ENCODE data around the gene KRT26. TPM values are rescaled to one million over a fixed set of nuclear protein-coding genes. Genes with fewer than 3 reads are reported as not detected.

Gene KRT26
- total RNA-seq, 1 donor from 2014 or later, result not detected

DNA sequence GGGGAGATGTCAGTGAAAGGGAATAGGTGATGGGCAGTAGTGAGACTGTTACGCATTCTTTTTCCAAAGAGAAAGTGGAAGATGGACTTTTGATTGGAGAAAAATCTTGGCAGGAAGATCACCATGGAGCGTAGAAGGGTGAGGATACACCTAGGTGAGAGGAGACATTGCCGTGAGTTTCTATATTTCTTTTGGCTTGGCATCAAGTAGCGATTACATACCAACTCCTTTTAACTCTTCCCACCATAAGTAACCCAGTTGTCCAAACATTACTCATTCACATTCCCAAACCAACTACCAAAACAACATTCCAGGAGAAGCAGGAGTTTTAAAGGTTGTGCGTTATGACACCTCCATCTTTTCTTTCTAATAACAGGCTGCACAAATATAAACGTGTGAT lies 38.5 kb upstream of the KRT26 start:
- H3K36me3 Mint-ChIP-seq (ENCODE audit: low read depth), result no peaks in the 10 kb centered on the region
- no peak for DNase-seq (ENCODE audit: low spot score)
- H3K4me3 Mint-ChIP-seq (ENCODE audit: low read depth), result no peak overlapping the region
- H3K4me1 Mint-ChIP-seq (ENCODE audit: low read depth), result no peaks in the 10 kb centered on the region
- intact Hi-C loops (cut with micrococcal nuclease), result no loop called here
- peaks cover 62% of the 10 kb centered on the region for H3K27me3 Mint-ChIP-seq (ENCODE audit: low read depth)
- H3K27ac Mint-ChIP-seq, result no peak overlapping the region
- H3K9me3 Mint-ChIP-seq, result peaks cover 5% of the 10 kb centered on the region

DNA sequence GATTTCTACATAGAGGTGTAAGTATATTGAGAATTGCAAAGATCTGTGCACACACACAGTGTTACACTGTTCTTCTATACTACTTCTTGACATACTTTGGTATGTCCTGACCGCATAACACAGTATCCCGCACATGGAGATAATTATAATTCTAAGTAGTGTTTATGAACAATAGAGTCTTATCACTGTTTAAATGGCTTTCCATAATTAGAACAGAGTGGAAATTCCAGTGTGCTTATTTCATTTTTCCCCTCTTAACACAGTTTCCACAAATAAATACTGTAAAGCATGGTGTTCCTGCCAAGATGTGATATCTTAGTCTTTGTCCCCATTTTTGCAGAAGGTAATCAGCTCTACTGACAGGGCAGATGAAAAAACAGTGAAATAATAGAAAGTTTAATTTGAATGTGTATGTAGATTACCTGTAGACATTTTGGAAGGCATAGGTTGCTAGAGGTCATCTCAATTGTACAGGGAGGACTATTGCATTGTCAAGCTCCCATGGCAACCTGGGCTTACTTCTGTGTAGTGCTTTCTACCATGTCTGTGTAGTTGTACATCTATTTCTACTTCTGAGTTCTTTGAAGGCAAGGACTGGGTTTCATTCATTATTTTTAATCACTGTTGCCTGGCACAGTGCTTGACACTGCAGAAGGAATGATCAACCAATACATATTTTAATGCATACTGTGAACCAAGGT lies 37.9 kb upstream of the KRT26 start:
- Mint-ChIP-seq H3K27ac (no peak overlapping the region), H3K36me3 (ENCODE audit: low read depth) (no peaks in the 10 kb centered on the region), H3K4me3 (ENCODE audit: low read depth) (no peak overlapping the region), H3K9me3 (peaks cover 5% of the 10 kb centered on the region), H3K27me3 (ENCODE audit: low read depth) (peaks cover 68% of the 10 kb centered on the region), H3K4me1 (ENCODE audit: low read depth) (no peaks in the 10 kb centered on the region)
- no peak for DNase-seq (ENCODE audit: low spot score)
- intact Hi-C loops (cut with micrococcal nuclease), result no loop called here

DNA sequence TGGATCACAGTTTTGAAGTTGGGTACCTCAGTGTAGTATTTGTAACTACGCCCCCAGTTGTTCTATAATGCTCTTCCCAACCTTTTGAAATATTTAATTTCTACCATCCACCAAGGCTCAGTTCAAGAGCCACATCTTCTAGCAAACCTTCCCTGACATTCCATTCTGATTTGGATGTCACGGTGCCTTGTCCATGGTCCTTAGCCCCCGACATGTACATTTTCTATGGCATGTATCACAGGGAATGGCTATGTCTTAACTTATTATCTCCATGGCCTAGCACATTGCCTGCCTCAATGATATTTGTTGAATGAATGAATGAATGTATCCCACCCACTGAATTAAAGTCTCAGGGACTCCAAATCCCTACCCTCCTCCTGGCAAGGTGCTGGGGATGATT lies 34.1 kb upstream of the KRT26 start:
- H3K4me3 Mint-ChIP-seq (ENCODE audit: low read depth), result no peak overlapping the region
- no peak for DNase-seq (ENCODE audit: low spot score)
- no peaks in the 10 kb centered on the region for H3K9me3 Mint-ChIP-seq
- intact Hi-C loops (cut with micrococcal nuclease), result no loop called here
- H3K4me1 Mint-ChIP-seq (ENCODE audit: low read depth), result peaks cover 3% of the 10 kb centered on the region
- H3K36me3 Mint-ChIP-seq (ENCODE audit: low read depth), result no peaks in the 10 kb centered on the region
- H3K27me3 Mint-ChIP-seq (ENCODE audit: low read depth), result peaks cover 47% of the 10 kb centered on the region
- H3K27ac Mint-ChIP-seq, result no peak overlapping the region

GRCh38 chr17:40803617-40804082 lies 31.6 kb upstream of the KRT26 start:
- Mint-ChIP-seq H3K4me3 (ENCODE audit: low read depth) (no peak overlapping the region), H3K9me3 (no peaks in the 10 kb centered on the region), H3K27ac (no peak overlapping the region), H3K27me3 (ENCODE audit: low read depth) (peaks cover 36% of the 10 kb centered on the region), H3K4me1 (ENCODE audit: low read depth) (peaks cover 3% of the 10 kb centered on the region), H3K36me3 (ENCODE audit: low read depth) (no peaks in the 10 kb centered on the region)
- DNase-seq (ENCODE audit: low spot score), result peak; percentile 62
- intact Hi-C loops (cut with micrococcal nuclease), result loop anchor here (5.0 kb wide), 1 partner anchor 859 kb away; no protein-coding TSS in a partner anchor

- H3K36me3 Mint-ChIP-seq (ENCODE audit: low read depth), result no peaks in the 10 kb centered on the region
- H3K4me3 Mint-ChIP-seq (ENCODE audit: low read depth), result no peak overlapping the region
- no peak overlapping the region for H3K27ac Mint-ChIP-seq
- intact Hi-C loops (cut with micrococcal nuclease), result loop anchor here (5.0 kb wide), 1 partner anchor 861 kb away; no protein-coding TSS in a partner anchor
- H3K4me1 Mint-ChIP-seq (ENCODE audit: low read depth), result peaks cover 3% of the 10 kb centered on the region
- no peaks in the 10 kb centered on the region for H3K9me3 Mint-ChIP-seq
- no peak for DNase-seq (ENCODE audit: low spot score)
- peaks cover 33% of the 10 kb centered on the region for H3K27me3 Mint-ChIP-seq (ENCODE audit: low read depth)
These were observed 29.2 kb upstream of the KRT26 start for GRCh38 chr17:40801157-40801556.

DNA sequence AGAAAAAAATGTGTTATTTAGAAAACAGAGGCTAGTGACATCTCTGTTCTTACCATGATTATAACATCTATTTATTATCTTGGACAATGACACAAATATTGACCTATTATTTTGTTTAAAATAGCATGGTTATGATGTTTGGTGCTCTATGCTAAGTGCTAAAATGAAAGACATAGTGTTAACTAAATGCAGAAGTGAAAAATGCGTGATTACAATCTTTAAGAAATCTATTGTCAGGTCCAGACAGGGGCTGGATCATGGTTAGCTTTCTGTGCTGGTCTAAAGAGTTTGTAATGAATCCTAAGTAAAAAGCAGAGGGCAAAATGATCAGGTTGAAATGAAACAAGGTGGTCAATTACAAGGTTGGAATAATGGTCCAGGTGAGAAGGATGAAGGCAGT lies 28.4 kb upstream of the KRT26 start:
- intact Hi-C loops (cut with micrococcal nuclease), result loop anchor here (5.0 kb wide), 1 partner anchor 862 kb away; no protein-coding TSS in a partner anchor
- peaks cover 3% of the 10 kb centered on the region for H3K4me1 Mint-ChIP-seq (ENCODE audit: low read depth)
- H3K27ac Mint-ChIP-seq, result no peak overlapping the region
- no peak for DNase-seq (ENCODE audit: low spot score)
- H3K4me3 Mint-ChIP-seq (ENCODE audit: low read depth), result no peak overlapping the region
- no peaks in the 10 kb centered on the region for H3K36me3 Mint-ChIP-seq (ENCODE audit: low read depth)
- H3K27me3 Mint-ChIP-seq (ENCODE audit: low read depth), result peaks cover 33% of the 10 kb centered on the region
- H3K9me3 Mint-ChIP-seq, result no peaks in the 10 kb centered on the region

DNA sequence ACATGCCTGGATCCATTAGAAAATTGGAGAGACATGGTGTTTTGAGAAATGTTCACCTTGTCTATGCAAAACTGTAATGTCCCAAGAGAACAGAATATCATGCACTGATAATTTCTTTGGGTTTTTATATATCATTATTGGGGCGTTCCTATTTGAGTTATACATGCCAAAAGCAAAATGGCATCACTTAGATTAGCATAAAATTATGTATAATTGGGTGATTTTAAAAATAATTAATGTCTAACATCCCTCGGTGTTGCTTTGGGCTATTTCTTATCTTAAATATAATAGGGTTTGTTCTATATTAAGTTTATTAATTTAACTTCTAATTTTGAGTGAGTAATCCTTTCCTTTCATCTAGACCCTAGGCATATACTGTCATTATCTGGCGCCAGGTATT lies 27.9 kb upstream of the KRT26 start, which contains the start of gene KRT28:
Gene KRT28 (minus strand): TSS at position 101 of the 400 bp plus-strand sequence. CDS start 66 bp downstream, at position 35.
- intact Hi-C loops (cut with micrococcal nuclease), result loop anchor here (5.0 to 10.0 kb wide), 2 partner anchors 445 to 862 kb away; no protein-coding TSS in a partner anchor
- H3K27ac Mint-ChIP-seq, result no peak within 1 kb of the TSS
- no peak for DNase-seq (ENCODE audit: low spot score)
- H3K36me3 Mint-ChIP-seq (ENCODE audit: low read depth), result no peaks in the 10 kb centered on the region
- H3K4me1 Mint-ChIP-seq (ENCODE audit: low read depth), result peaks cover 3% of the 10 kb centered on the region
- H3K9me3 Mint-ChIP-seq, result no peaks in the 10 kb centered on the region
- peaks cover 31% of the 10 kb centered on the region for H3K27me3 Mint-ChIP-seq (ENCODE audit: low read depth)
- no peak within 1 kb of the TSS for H3K4me3 Mint-ChIP-seq (ENCODE audit: low read depth)

GRCh38 chr17:40796846-40797245 lies 24.8 kb upstream of the KRT26 start:
- H3K9me3 Mint-ChIP-seq, result no peaks in the 10 kb centered on the region
- H3K27me3 Mint-ChIP-seq (ENCODE audit: low read depth), result peaks cover 34% of the 10 kb centered on the region
- DNase-seq (ENCODE audit: low spot score), result no peak
- no peak overlapping the region for H3K27ac Mint-ChIP-seq
- H3K4me1 Mint-ChIP-seq (ENCODE audit: low read depth), result no peaks in the 10 kb centered on the region
- no peak overlapping the region for H3K4me3 Mint-ChIP-seq (ENCODE audit: low read depth)
- intact Hi-C loops (cut with micrococcal nuclease), result loop anchor here (10.0 kb wide), 1 partner anchor 442 kb away; no protein-coding TSS in a partner anchor
- no peaks in the 10 kb centered on the region for H3K36me3 Mint-ChIP-seq (ENCODE audit: low read depth)

- H3K36me3 Mint-ChIP-seq (ENCODE audit: low read depth), result no peaks in the 10 kb centered on the region
- H3K9me3 Mint-ChIP-seq, result no peaks in the 10 kb centered on the region
- intact Hi-C loops (cut with micrococcal nuclease), result loop anchor here (10.0 kb wide), 1 partner anchor 440 kb away; no protein-coding TSS in a partner anchor
- no peak for DNase-seq (ENCODE audit: low spot score)
- H3K4me3 Mint-ChIP-seq (ENCODE audit: low read depth), result no peak overlapping the region
- H3K27ac Mint-ChIP-seq, result no peak overlapping the region
- H3K4me1 Mint-ChIP-seq (ENCODE audit: low read depth), result no peaks in the 10 kb centered on the region
- peaks cover 34% of the 10 kb centered on the region for H3K27me3 Mint-ChIP-seq (ENCODE audit: low read depth)
These were observed 23.1 kb upstream of the KRT26 start for GRCh38 chr17:40795019-40795667.

DNA sequence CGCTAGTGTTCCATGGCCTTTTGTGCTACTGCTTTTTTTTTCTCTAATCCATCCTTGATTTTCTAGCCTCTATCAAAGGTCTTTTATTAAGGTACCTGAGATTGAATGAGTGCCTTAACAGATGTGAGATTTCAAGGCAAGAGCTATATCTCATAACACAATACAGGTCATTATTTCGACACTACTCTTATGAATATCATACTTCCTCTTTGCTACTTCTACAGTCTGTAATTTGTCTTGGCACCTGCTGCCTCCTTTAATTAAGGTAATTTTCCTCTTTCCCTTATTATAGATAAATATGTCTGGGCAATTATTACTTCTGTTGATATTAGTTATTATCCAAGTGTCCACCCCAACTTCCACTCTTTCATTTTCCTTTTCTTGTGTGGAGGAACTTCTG lies 22.5 kb upstream of the KRT26 start:
- no peak overlapping the region for H3K4me3 Mint-ChIP-seq (ENCODE audit: low read depth)

DNA sequence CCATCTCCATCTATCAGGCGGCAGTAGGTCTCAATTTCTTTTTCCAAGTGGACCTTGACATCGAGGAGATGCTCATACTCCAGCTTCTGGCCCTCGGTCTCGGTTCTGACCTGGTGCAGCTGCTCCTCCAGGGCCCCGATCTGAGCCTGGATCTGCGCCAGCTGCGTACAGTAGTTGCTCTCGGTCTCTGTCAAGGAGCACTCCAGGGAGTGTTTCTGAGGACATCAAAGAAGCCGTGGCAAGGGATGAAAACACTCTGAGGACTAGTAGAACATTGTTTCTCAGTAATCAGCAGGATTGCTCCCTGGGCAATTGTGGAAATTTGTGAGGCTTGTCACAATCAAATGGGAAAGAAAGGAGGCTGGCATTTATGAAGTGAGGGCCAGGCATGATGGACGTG lies 21.8 kb upstream of the KRT26 start:
- H3K27me3 Mint-ChIP-seq (ENCODE audit: low read depth), result peaks cover 31% of the 10 kb centered on the region
- intact Hi-C loops (cut with micrococcal nuclease), result loop anchor here (5.0 to 10.0 kb wide), 2 partner anchors 172 to 439 kb away; no protein-coding TSS in a partner anchor
- H3K4me3 Mint-ChIP-seq (ENCODE audit: low read depth), result no peak overlapping the region
- no peak for DNase-seq (ENCODE audit: low spot score)
- no peaks in the 10 kb centered on the region for H3K9me3 Mint-ChIP-seq
- H3K4me1 Mint-ChIP-seq (ENCODE audit: low read depth), result no peaks in the 10 kb centered on the region
- no peak overlapping the region for H3K27ac Mint-ChIP-seq
- H3K36me3 Mint-ChIP-seq (ENCODE audit: low read depth), result no peaks in the 10 kb centered on the region

More for the DNA sequence above, 22.5 kb upstream of the KRT26 start:
- H3K9me3 Mint-ChIP-seq, result no peaks in the 10 kb centered on the region
- H3K27ac Mint-ChIP-seq, result no peak overlapping the region
- peaks cover 34% of the 10 kb centered on the region for H3K27me3 Mint-ChIP-seq (ENCODE audit: low read depth)
- intact Hi-C loops (cut with micrococcal nuclease), result loop anchor here (5.0 to 10.0 kb wide), 2 partner anchors 172 to 440 kb away; no protein-coding TSS in a partner anchor
- H3K4me1 Mint-ChIP-seq (ENCODE audit: low read depth), result no peaks in the 10 kb centered on the region
- DNase-seq (ENCODE audit: low spot score), result no peak
- no peaks in the 10 kb centered on the region for H3K36me3 Mint-ChIP-seq (ENCODE audit: low read depth)

DNA sequence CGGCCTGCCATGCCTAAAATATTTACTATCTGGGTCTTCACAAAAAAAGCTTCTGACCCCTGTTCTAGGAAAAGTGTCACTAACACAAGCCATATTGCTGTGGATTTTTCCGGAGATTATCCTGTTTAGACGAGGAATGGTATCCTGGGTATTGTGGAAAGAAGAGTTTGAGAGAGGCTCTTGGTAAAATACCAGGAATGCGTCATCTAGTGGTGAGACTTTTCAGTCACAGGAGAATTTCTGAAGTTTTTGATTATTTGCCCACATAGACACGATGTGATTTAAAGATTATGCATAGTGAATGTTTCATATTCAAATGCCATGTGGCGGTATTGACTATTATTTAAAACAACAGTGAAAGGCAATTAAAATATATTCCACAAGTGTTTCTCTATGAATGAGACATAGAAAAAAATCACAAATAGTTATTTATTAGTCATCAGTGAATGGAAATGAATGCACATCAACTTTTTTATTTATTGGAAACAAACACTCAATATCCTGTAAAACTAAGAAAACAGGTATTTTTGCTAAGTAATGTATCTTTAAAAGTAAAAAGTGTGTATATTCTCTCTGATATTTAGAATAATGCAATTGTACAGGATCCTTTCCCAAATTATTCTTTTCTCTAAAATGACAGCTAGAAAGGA lies 19.9 kb upstream of the KRT26 start:
- DNase-seq (ENCODE audit: low spot score), result no peak
- H3K4me1 Mint-ChIP-seq (ENCODE audit: low read depth), result no peaks in the 10 kb centered on the region
- intact Hi-C loops (cut with micrococcal nuclease), result loop anchor here (5.0 to 10.0 kb wide), 2 partner anchors 170 to 437 kb away; no protein-coding TSS in a partner anchor
- no peak overlapping the region for H3K4me3 Mint-ChIP-seq (ENCODE audit: low read depth)
- no peaks in the 10 kb centered on the region for H3K36me3 Mint-ChIP-seq (ENCODE audit: low read depth)
- no peak overlapping the region for H3K27ac Mint-ChIP-seq
- H3K27me3 Mint-ChIP-seq (ENCODE audit: low read depth), result peaks cover 33% of the 10 kb centered on the region
- no peaks in the 10 kb centered on the region for H3K9me3 Mint-ChIP-seq
